MM.1S (cell line): ENCODE data around the gene MSLN.

Experiments
- DNase-seq: peaks from one replicate; pipeline ENCODE4 v3.0.0-alpha.2; 2015
- H2AFZ ChIP-seq: fragments of 300-600 bp; sonication (generic); 2 replicates; pipeline ENCODE4 v1.6.0; 2016; ENCODE audit warnings: antibody characterized with exemption, low read length
- H3F3A ChIP-seq: fragments of 300-600 bp; sonication (generic); 2 replicates; pipeline ENCODE4 v1.6.1; 2016; ENCODE audit warnings: mild to moderate bottlenecking, antibody characterized with exemption, low read length, moderate library complexity, mixed read lengths; ENCODE audit not compliant: insufficient read depth
- H3K27ac ChIP-seq: fragments of 300-600 bp; sonication (generic); 2 replicates; pipeline ENCODE4 v1.5.1; 2016; ENCODE audit warnings: mild to moderate bottlenecking, low read length
- H3K27me3 ChIP-seq: fragments of 300-600 bp; sonication (generic); replicated peaks from 2 replicates; pipeline ENCODE4 v1.6.0; 2016; ENCODE audit warnings: low read length; ENCODE audit not compliant: insufficient read depth
- H3K36me3 ChIP-seq: fragments of 300-600 bp; sonication (generic); replicated peaks from 2 replicates; pipeline ENCODE4 v1.6.1; 2016; ENCODE audit warnings: mild to moderate bottlenecking, low read length, mixed read lengths; ENCODE audit not compliant: insufficient read depth
- H3K4me1 ChIP-seq: fragments of 300-600 bp; sonication (generic); 2 replicates; pipeline ENCODE4 v1.6.1; 2016; ENCODE audit warnings: low read length, mixed read lengths
- H3K4me2 ChIP-seq: fragments of 300-600 bp; sonication (generic); 2 replicates; pipeline ENCODE4 v1.6.0; 2016; ENCODE audit warnings: low read depth, low read length
- H3K4me3 ChIP-seq: fragments of 300-600 bp; sonication (generic); 2 replicates; pipeline ENCODE4 v1.5.1; 2016; ENCODE audit warnings: low read length, mixed read lengths
- H3K79me2 ChIP-seq: fragments of 300-600 bp; sonication (generic); 2 replicates; pipeline ENCODE4 v1.6.1; 2016; ENCODE audit warnings: mixed run types, low read length, mixed read lengths
- H3K9ac ChIP-seq: fragments of 300-600 bp; sonication (generic); 2 replicates; pipeline ENCODE4 v1.6.1; 2016; ENCODE audit warnings: low read length, mixed read lengths
- H3K9me2 ChIP-seq: fragments of 300-600 bp; sonication (generic); replicated peaks from 2 replicates; pipeline ENCODE4 v1.6.1; 2016; ENCODE audit warnings: mild to moderate bottlenecking, low read length, mixed read lengths; ENCODE audit not compliant: insufficient read depth
- H3K9me3 ChIP-seq: fragments of 300-600 bp; sonication (generic); replicated peaks from 2 replicates; pipeline ENCODE4 v1.6.1; 2016; ENCODE audit warnings: mild to moderate bottlenecking, low read length, mixed read lengths; ENCODE audit not compliant: insufficient read depth
- H4K20me1 ChIP-seq: fragments of 300-600 bp; sonication (generic); 2 replicates; pipeline ENCODE4 v1.6.1; 2016; ENCODE audit warnings: mild to moderate bottlenecking, low read length, moderate library complexity, mixed read lengths; ENCODE audit not compliant: insufficient read depth
- EZH2 ChIP-seq: fragments of 300-600 bp; sonication (generic); optimal IDR thresholded peaks from 2 replicates; pipeline ENCODE3; 2017; ENCODE audit warnings: low read depth, mild to moderate bottlenecking, antibody characterized with exemption, low read length, mixed read lengths
- EZH2phosphoT487 ChIP-seq: fragments of 300-600 bp; sonication (generic); IDR thresholded peaks from 2 replicates; pipeline ENCODE4 v1.6.1; 2018; ENCODE audit warnings: antibody characterized with exemption, low read length
- TF ChIP-seq, protein P1 (sequence below): fragments of 300-600 bp; sonication (generic); IDR thresholded peaks from 2 replicates; pipeline ENCODE4 v1.5.1; 2016; ENCODE audit warnings: antibody characterized with exemption, low read length, mixed read lengths

Gene MSLN

DNA sequence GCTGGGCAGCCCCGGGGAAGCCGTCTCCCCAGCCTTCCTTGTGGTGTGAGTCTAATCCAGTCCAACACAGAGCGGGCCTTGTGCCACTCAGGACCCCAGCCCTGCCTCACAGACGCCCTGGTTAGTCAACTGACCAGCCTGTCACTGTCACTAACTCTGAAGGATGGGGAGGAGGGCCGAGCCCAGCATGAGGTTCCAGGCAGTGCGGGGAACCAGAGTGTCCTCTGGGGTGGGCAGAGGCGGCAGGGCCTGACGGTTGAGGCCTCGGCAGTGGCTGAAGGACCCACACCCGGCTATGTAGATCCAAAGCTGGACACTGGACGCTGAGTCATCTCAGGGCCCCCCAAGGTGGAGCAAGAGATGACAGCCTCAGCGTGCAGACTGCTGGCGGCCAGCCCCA lies 19.0 kb downstream of the MSLN start:
- Histone ChIP-seq H3K79me2 (no peaks in the 10 kb centered on the region), H3K27me3 (peaks cover 87% of the 10 kb centered on the region), H3F3A (no peaks in the 10 kb centered on the region), H3K4me2 (no peak overlapping the region), H3K4me3 (no peak overlapping the region), H3K27ac (no peak overlapping the region), H3K9me2 (no peaks in the 10 kb centered on the region), H3K9ac (no peak overlapping the region), H2AFZ (no peak overlapping the region), H3K4me1 (no peaks in the 10 kb centered on the region), H3K9me3 (no peaks in the 10 kb centered on the region), H4K20me1 (no peaks in the 10 kb centered on the region), H3K36me3 (no peaks in the 10 kb centered on the region)
- TF ChIP-seq EZH2phosphoT487 (no peak), EZH2 (no peak)
- TF ChIP-seq, protein P1, sequence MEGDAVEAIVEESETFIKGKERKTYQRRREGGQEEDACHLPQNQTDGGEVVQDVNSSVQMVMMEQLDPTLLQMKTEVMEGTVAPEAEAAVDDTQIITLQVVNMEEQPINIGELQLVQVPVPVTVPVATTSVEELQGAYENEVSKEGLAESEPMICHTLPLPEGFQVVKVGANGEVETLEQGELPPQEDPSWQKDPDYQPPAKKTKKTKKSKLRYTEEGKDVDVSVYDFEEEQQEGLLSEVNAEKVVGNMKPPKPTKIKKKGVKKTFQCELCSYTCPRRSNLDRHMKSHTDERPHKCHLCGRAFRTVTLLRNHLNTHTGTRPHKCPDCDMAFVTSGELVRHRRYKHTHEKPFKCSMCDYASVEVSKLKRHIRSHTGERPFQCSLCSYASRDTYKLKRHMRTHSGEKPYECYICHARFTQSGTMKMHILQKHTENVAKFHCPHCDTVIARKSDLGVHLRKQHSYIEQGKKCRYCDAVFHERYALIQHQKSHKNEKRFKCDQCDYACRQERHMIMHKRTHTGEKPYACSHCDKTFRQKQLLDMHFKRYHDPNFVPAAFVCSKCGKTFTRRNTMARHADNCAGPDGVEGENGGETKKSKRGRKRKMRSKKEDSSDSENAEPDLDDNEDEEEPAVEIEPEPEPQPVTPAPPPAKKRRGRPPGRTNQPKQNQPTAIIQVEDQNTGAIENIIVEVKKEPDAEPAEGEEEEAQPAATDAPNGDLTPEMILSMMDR: no peak
- no peak for DNase-seq

DNA sequence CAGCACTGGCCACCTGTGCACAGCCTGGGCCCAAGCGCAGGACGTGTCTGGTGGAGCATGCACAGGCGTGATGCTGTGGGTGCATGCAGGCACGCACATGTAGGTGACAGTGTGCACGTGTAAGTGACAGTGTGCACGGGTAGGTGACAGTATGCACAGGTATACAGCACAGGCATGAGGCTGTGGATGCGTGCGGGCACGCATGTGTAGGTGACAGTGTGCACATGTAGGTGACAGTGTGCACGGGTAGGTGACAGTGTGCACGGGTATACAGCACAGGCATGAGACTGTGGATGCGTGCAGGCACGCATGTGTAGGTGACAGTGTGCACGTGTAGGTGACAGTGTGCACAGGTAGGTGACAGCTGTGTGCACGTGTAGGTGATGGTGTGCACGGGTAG lies 19.8 kb downstream of the MSLN start:
- H3K4me2 ChIP-seq: no peak overlapping the region
- H3K27me3 ChIP-seq: peaks cover 79% of the 10 kb centered on the region
- no peaks in the 10 kb centered on the region for H3K4me1 ChIP-seq
- no peak for TF ChIP-seq EZH2
- no peak for TF ChIP-seq EZH2phosphoT487
- TF ChIP-seq, protein P1: no peak
- no peaks in the 10 kb centered on the region for H3F3A ChIP-seq
- no peak overlapping the region for H2AFZ ChIP-seq
- H3K79me2 ChIP-seq: no peaks in the 10 kb centered on the region
- no peak for DNase-seq
- H3K9me3 ChIP-seq: no peaks in the 10 kb centered on the region
- no peaks in the 10 kb centered on the region for H3K9me2 ChIP-seq
- no peaks in the 10 kb centered on the region; the same call in 1 of the 2 replicates for H4K20me1 ChIP-seq
- no peak overlapping the region for H3K27ac ChIP-seq
- H3K9ac ChIP-seq: no peak overlapping the region
- H3K4me3 ChIP-seq: no peak overlapping the region
- H3K36me3 ChIP-seq: no peaks in the 10 kb centered on the region

DNA sequence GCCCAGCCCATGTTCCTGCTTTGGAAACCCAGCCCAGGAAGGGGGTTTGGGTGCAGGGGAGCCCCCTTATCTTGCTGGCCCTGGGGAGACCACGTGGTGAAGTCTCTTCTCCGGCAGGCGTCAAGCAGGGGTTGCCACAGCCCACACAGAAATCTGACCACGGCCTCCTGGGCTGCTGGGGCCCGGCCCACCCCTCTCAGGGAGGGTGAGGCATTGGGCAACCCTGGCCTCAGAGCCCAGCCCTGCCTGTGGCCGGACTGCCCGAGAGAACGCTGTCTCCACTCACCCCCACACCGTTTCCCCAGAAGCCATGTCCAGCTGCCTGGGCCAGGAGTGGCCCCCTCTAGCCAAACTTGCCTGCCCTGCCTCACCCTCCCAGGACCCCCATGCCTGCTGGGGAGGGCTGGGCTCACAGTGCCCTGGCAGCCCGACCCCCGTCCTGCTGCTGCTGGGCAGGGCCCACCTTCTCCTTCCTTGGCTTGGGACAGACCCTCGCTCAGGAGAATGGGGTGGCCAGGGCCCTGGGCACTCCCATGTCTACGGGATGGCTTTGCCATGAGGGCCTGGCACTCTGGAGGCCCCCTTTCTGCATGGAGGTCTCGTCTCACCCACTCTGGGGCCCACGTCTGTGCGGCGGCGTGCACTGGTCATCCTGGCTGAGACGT lies 20.9 kb downstream of the MSLN start:
- TF ChIP-seq, protein P1: no peak
- no peak overlapping the region for H3K9ac ChIP-seq

More for the DNA sequence above, 20.9 kb downstream of the MSLN start:
- Histone ChIP-seq H3K4me1 (no peaks in the 10 kb centered on the region), H3K9me2 (no peaks in the 10 kb centered on the region), H3K27ac (no peak overlapping the region), H3K79me2 (0 out of 2 replicates have a peak, but pooled peaks cover under 1% of the 10 kb centered on the region), H3K36me3 (no peaks in the 10 kb centered on the region), H3K9me3 (no peaks in the 10 kb centered on the region), H3K4me2 (no peak overlapping the region), H2AFZ (no peak overlapping the region), H3F3A (no peaks in the 10 kb centered on the region), H3K4me3 (no peak overlapping the region), H3K27me3 (peaks cover 67% of the 10 kb centered on the region), H4K20me1 (no peaks in the 10 kb centered on the region; the same call in 1 of the 2 replicates)
- no peak for DNase-seq
